Measurements from ENCODE around the gene SLC10A1.
A peak's percentile ranks its signal among the peaks of the same experiment; 100 is the strongest.

The SLC10A1 gene

DNA sequence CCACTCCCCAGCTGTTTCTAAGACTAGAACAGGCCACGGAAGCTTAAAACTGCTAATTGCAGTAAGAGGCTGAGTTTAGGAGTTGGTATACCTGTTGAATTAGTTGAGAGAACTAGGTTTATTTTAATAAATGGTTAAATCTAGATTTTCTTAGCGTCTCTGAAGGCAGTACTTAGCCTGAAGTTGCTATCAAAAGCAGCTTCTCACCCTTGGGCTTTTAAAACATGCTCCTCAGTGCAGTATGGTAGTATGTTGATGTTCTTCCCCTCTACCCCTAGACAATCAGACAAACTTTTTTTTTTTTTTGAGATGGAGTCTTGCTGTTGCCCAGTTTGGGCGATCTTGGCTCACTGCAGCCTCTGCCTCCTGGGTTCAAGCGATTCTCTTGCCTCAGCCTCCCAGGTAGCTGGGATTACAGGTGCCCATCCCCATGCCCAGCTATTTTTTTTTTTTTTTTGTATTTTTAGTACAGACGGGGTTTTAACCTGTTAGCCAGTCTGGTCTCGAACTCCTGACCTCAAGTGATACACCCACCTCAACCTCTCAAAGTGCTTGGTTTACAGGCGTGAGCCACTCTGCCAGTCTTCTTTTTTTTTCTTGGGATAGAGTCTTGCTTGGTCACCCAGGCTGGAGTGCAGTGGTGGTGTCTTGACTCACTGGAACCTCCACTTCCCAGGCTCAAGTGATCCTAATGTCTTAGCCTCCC lies 23.3 kb downstream of the SLC10A1 start:
- no peak for DNase-seq (ENCODE audit: low read depth, low spot score)
- H3K4me3 ChIP-seq (ENCODE audit: low read length), result no peak overlapping the region

GRCh38 chr14:69772082-69773017 lies 24.7 kb downstream of the SLC10A1 start:
- no peak for DNase-seq (ENCODE audit: low read depth, low spot score)
- H3K4me3 ChIP-seq (ENCODE audit: low read length), result no peak overlapping the region

- no peak overlapping the region for H3K4me3 ChIP-seq (ENCODE audit: low read length)
- no peak for DNase-seq (ENCODE audit: low read depth, low spot score)
Observed at GRCh38 chr14:69771136-69771535, 25.9 kb downstream of the SLC10A1 start.

GRCh38 chr14:69770559-69770958 lies 26.5 kb downstream of the SLC10A1 start:
- DNase-seq (ENCODE audit: low read depth, low spot score), result no peak
- H3K4me3 ChIP-seq (ENCODE audit: low read length), result no peak overlapping the region

GRCh38 chr14:69769623-69770022 lies 27.4 kb downstream of the SLC10A1 start:
- no peak overlapping the region for H3K4me3 ChIP-seq (ENCODE audit: low read length)
- DNase-seq (ENCODE audit: low read depth, low spot score), result no peak

- no peak for DNase-seq (ENCODE audit: low read depth, low spot score)
- H3K4me3 ChIP-seq (ENCODE audit: low read length), result no peak overlapping the region
Observed at GRCh38 chr14:69768873-69769272, 28.2 kb downstream of the SLC10A1 start.

DNA sequence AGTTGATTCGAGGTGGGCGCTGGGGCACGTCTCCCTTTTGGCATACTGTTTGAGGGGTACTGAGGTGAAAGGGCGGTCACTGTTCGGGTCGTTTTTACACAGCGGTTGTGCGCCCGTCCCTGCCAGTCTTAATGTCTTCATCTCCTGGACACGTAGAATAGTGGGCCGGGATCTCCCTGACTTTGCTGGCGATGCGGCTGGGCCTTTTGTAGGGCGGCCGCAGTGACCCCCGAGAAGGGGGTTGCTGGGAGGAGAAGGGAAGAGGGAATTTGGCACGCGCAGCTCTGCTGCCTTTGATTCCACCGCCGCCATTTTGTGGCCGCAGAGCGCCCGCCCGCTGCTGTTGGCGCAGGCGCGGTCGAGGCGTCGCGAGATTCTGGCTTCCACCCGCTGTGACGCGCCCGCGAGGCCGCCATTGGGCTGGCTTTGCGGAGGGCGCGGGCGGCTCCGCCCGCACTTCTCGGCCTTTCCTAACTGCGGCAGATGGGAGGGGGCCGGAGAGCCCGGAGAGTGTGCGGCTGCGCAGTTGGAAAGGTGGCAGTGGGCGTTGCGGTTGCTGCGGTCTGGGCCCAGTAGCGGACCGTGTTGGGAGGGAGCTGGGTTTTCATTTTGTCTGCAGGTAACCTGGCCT lies 29.6 kb downstream of the SLC10A1 start:
- DNase-seq (ENCODE audit: low read depth, low spot score), result peak; percentile 81
- H3K4me3 ChIP-seq (ENCODE audit: low read length), result peak overlapping the region; percentile 97

DNA sequence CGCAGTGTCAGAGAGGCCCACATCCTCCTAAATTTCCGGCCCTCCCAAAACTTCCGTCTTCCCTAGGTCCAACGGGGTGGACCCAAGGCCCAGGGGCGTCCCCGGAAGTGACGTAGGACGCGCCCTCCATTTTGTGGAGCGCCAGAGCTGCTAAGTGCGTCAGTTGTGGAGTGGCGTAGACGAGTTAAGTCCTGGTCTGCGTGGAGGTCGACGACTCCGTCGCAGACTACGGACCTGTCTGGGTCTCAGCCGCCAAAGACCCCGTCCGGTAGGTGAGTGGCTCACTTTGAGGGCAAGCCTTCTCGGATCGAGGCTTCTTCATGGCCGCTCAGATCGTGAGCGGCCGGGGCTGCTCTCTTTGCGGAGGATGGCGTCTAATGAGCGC lies 30.1 kb downstream of the SLC10A1 start, which contains the start of gene SRSF5:
SRSF5 (plus strand) TSS at position 159 of the 385 bp plus-strand sequence. CDS start 1,015 bp downstream, outside the sequence.
- peak within 1 kb of the TSS; percentile 97 for H3K4me3 ChIP-seq (ENCODE audit: low read length)
- DNase-seq (ENCODE audit: low read depth, low spot score), result peak; percentile 94

DNA sequence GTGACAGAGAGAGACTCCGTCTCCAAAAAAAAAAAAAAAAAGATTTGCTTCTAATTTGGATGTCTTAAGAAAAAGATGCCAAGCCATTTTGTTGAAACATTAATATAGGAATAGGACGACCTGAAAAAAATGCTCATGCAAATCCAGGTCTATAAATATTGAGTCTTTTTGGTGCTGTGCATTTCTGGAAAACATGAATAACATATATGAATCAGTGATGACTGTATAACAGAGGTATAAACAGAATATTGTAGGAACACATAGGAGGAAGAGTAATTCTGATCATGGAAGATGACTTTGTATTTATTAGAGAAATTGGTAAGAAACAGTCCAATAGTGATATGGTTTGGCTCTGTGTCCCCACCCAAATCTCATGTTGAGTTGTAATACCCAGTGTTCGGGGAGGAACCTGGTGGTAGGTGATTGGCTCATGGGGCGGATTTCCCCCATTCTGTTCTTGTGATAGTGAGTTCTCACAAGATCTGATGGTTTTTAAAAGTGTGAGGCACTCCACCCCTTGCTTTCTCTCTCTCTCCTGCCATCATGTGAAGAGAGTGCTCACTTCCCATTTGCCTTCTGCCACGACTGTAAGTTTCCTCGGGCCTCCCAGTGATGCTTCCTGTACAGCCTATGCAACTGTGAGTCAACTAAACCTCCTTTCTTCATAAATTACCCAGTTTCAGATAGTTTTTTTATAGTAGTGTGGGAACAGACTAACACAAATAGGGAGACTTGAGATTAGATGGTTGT lies 33.1 kb downstream of the SLC10A1 start:
- DNase-seq (ENCODE audit: low read depth, low spot score), result no peak
- no peak overlapping the region for H3K4me3 ChIP-seq (ENCODE audit: low read length)

DNA sequence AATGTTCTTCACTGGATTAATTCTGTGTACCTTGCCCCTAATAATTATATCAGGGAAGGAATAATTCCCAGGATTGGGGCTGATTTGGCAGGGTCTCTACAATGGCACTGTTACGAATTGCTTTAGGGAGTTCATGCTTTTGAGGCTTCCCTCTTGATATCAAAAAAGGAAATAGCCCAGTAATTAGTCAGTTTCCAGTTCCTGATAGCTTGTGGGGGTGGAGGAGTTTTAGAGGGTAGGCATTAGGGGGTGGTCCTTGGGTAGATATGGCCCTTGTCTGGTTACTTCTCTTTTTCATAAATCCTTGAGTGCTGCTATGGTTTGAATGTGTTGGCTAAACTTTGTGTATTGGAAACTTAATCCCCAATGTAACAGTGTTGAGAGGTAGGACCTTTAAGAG lies 36.2 kb downstream of the SLC10A1 start:
- H3K4me3 ChIP-seq (ENCODE audit: low read length), result no peak overlapping the region
- no peak for DNase-seq (ENCODE audit: low read depth, low spot score)

GRCh38 chr14:69756298-69756697 lies 40.7 kb downstream of the SLC10A1 start:
- H3K4me3 ChIP-seq (ENCODE audit: low read length), result no peak overlapping the region
- DNase-seq (ENCODE audit: low read depth, low spot score), result no peak

DNA sequence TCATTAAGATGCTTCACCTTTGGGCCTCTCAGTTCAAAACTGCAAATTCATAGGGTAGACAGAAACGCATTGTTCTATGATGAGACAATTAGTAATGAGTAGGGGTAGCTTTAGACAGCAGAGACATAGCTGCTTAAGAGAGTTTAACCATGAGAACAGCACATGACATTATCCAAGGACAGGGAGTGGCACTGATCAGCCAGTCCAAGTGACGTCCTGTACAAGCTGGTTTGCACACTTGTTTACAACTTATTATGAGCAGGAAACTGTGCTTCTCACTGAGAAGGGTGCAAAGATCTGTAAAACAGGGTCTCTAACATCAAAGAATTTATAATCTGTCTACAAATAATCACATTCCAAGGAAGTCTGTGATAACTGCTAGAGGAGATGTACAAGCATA lies 41.3 kb downstream of the SLC10A1 start:
- no peak overlapping the region for H3K4me3 ChIP-seq (ENCODE audit: low read length)
- no peak for DNase-seq (ENCODE audit: low read depth, low spot score)

DNA sequence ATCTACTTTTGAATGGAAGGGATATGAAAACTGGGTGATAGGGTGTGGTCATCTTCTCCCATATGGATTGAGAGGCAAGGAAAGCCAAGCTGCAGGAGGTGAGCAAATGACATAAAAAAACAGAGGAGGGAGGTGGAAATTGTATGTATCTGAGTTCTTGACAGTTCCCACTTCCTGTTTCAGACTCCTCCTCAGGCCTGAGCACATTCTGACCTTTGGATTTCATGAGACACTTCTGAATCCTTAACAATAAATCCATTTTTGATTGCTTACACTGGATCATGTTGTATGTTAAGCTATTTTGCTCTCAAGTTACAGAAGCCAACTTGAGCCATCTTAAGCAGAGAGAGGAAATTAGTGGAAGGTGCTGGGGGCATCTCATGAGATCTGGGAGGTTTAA lies 41.7 kb downstream of the SLC10A1 start:
- H3K4me3 ChIP-seq (ENCODE audit: low read length), result no peak overlapping the region
- no peak for DNase-seq (ENCODE audit: low read depth, low spot score)

- H3K4me3 ChIP-seq (ENCODE audit: low read length), result no peak overlapping the region
- DNase-seq (ENCODE audit: low read depth, low spot score), result no peak
Observed at GRCh38 chr14:69754487-69754886, 42.6 kb downstream of the SLC10A1 start.

DNA sequence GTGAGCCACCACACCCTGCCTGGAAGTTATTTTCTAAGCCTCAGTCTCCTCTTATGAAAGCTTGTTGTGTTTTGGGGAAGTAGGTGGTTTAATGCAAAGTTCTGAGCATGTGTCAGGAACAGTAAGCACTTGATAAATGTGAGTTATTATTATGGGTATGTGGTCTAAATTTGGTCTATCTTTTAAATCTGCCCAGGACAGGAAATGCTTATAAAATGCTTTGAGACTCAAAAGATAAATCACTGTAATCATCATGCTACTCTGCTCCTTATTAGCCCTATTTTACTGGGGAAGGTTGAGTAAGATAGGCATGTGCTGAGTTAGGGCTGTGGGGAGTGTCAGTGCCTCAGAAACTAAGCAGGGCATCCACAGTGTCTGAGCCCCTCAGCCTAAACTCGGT lies 43.2 kb downstream of the SLC10A1 start:
- no peak overlapping the region for H3K4me3 ChIP-seq (ENCODE audit: low read length)
- DNase-seq (ENCODE audit: low read depth, low spot score), result no peak

- no peak overlapping the region for H3K4me3 ChIP-seq (ENCODE audit: low read length)
- DNase-seq (ENCODE audit: low read depth, low spot score), result no peak
Observed at GRCh38 chr14:69752773-69753172, 44.3 kb downstream of the SLC10A1 start.

DNA sequence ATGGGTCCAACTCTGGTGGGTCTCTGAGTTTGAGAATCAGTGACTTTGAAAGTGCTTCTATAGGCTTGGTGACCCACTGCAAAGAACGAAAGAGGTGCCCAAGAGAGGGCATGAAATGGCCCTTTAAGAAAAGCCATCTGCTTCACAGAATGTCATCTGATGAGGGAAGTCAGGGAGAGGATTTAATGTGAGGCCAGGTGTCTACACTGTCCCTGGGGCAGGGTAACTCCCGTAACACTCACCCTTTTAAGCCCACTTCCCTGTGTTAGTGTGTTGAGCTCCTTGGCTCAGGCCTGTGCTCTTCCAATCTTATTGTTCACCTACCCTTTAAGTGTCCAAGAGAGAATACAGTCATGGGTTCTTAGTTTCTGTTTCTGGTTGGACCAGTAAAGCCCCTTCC lies 46.5 kb downstream of the SLC10A1 start:
- no peak overlapping the region for H3K4me3 ChIP-seq (ENCODE audit: low read length)
- DNase-seq (ENCODE audit: low read depth, low spot score), result no peak

- DNase-seq (ENCODE audit: low read depth, low spot score), result no peak
- H3K4me3 ChIP-seq (ENCODE audit: low read length), result no peak overlapping the region
Observed at GRCh38 chr14:69749956-69750355, 47.1 kb downstream of the SLC10A1 start.

- no peak for DNase-seq (ENCODE audit: low read depth, low spot score)
- H3K4me3 ChIP-seq (ENCODE audit: low read length), result no peak overlapping the region
Observed at GRCh38 chr14:69741055-69741454, 56.0 kb downstream of the SLC10A1 start.

Data from Jurkat, Clone E6-1 (cell line).